ENCODE measurements around the gene GALNT2. TPM values are rescaled to one million over a fixed set of nuclear protein-coding genes. Genes with fewer than 3 reads are reported as not detected.
A peak's percentile ranks its signal among the peaks of the same experiment; 100 is the strongest.

GALNT2 gene
- total and polyA plus RNA-seq, 2 experiments from 2014 or later = 96.7 to 143 TPM

DNA sequence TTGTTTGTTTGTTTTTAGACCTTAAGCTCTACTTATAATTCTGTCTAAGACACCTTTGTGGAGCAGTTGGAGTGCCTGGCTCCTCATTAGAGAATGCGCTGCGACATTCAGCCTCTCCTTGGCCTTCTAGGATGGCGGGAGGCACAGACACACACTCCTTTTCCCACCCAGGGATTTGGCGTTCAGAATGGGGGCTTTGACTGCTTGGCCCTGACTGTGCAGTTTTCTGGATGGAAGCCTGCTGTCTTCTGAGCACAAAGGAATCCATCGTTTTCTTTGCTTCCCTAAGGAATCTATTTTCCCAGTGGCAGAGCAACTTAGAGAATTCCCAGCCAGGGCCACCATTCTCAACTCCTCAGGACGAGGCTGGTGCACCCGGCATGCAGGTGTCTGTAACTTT is 83.6 kb downstream of the GALNT2 start:
- TF ChIP-seq, protein P1, sequence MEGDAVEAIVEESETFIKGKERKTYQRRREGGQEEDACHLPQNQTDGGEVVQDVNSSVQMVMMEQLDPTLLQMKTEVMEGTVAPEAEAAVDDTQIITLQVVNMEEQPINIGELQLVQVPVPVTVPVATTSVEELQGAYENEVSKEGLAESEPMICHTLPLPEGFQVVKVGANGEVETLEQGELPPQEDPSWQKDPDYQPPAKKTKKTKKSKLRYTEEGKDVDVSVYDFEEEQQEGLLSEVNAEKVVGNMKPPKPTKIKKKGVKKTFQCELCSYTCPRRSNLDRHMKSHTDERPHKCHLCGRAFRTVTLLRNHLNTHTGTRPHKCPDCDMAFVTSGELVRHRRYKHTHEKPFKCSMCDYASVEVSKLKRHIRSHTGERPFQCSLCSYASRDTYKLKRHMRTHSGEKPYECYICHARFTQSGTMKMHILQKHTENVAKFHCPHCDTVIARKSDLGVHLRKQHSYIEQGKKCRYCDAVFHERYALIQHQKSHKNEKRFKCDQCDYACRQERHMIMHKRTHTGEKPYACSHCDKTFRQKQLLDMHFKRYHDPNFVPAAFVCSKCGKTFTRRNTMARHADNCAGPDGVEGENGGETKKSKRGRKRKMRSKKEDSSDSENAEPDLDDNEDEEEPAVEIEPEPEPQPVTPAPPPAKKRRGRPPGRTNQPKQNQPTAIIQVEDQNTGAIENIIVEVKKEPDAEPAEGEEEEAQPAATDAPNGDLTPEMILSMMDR (IDR thresholded peaks at IDR 0.05; ENCODE audit: poor library complexity) = no peak
- TF ChIP-seq EZH2 (IDR thresholded peaks at IDR 0.05; ENCODE audit: borderline replicate concordance) (no peak), EZH2phosphoT487 (IDR thresholded peaks at IDR 0.05; ENCODE audit: low read depth, severe bottlenecking, unreplicated experiment) (no peak)
- Histone ChIP-seq H3K27ac (no peak overlapping the region), H3K9me3 (ENCODE audit: low read depth) (no peaks in the 10 kb centered on the region), H3K9me2 (replicated peaks; ENCODE audit: insufficient read depth) (no peaks in the 10 kb centered on the region), H3K4me1 (ENCODE audit: insufficient read depth) (peaks cover 17% of the 10 kb centered on the region), H4K20me1 (ENCODE audit: insufficient read depth, poor library complexity, severe bottlenecking) (peaks cover 11% of the 10 kb centered on the region), H3K79me2 (peaks cover 95% of the 10 kb centered on the region), H2AFZ (no peak overlapping the region), H3K4me2 (no peak overlapping the region), H3K36me3 (replicated peaks; ENCODE audit: insufficient read depth, low read depth) (no peaks in the 10 kb centered on the region), H3K27me3 (no peaks in the 10 kb centered on the region), H3K4me3 (no peak overlapping the region)
- no peak for DNase-seq (ENCODE audit: low spot score)
- WGBS (ENCODE audit: low lambda C conversion rate, missing lambda C conversion rate) = 90% methylated on average over 7 of the region's 7 CpGs

DNA sequence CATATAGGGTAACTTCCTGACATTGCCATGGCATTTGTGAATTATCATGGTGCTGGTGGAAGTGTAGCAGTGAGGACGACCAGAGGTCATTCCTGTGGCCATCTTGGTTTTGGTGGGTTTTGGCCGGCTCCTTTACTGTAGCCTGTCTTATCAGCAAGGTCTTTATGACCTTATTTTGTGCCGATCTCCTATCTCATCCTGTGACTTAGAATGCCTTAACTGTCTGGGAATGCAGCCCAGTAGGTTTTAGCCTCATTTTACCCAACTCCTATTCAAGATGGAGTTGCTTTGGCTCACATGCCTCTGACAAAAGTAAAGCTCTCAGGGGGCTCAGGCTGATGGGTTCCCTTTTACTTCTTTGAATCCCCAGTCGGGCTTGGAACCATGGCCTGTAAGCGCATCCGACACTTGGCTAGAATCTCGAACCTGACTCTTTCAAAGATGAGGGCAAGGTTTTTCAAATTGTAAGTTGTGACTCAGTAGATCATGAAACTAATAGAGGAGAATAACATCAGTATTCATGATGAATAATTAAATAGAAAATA is 85.0 kb downstream of the GALNT2 start:
- TF ChIP-seq EZH2phosphoT487 (IDR thresholded peaks at IDR 0.05; ENCODE audit: low read depth, severe bottlenecking, unreplicated experiment) (no peak), EZH2 (IDR thresholded peaks at IDR 0.05; ENCODE audit: borderline replicate concordance) (no peak)
- TF ChIP-seq, protein P1 (IDR thresholded peaks at IDR 0.05; ENCODE audit: poor library complexity) = no peak
- Histone ChIP-seq H3K4me1 (ENCODE audit: insufficient read depth) (peaks cover 17% of the 10 kb centered on the region), H2AFZ (no peak overlapping the region), H3K79me2 (peaks cover 95% of the 10 kb centered on the region), H3K4me2 (no peak overlapping the region), H4K20me1 (ENCODE audit: insufficient read depth, poor library complexity, severe bottlenecking) (peaks cover 9% of the 10 kb centered on the region), H3K27me3 (no peaks in the 10 kb centered on the region), H3K4me3 (no peak overlapping the region), H3K9me2 (replicated peaks; ENCODE audit: insufficient read depth) (no peaks in the 10 kb centered on the region), H3K9me3 (ENCODE audit: low read depth) (no peaks in the 10 kb centered on the region), H3K36me3 (replicated peaks; ENCODE audit: insufficient read depth, low read depth) (no peaks in the 10 kb centered on the region), H3K27ac (no peak overlapping the region)
- DNase-seq (ENCODE audit: low spot score) = no peak
- WGBS (ENCODE audit: low lambda C conversion rate, missing lambda C conversion rate) = 87% methylated on average over 7 of the region's 7 CpGs

DNA sequence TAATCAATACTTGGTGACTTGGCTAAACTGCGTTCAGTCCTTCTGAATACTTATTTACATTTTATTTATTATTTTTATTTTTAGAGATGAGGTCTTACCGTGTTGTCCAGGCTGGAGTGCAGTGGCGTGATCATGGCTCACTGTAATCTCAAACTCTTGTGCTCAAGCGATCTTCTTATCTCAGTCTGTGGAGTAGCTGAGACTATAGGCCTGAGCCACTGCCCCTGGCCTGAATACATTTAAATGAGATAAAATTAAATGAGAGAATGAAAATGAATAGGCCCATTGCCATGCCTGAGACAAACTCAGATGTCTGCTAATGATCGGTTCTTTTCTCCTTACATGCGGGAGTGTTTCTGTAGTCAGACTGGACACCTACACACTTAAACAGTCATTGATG is 86.0 kb downstream of the GALNT2 start:
- peaks cover 24% of the 10 kb centered on the region for H3K4me1 ChIP-seq (ENCODE audit: insufficient read depth)
- H3K4me3 ChIP-seq = no peak overlapping the region
- H3K9me3 ChIP-seq (ENCODE audit: low read depth) = no peaks in the 10 kb centered on the region
- H2AFZ ChIP-seq = no peak overlapping the region
- H3K9me2 ChIP-seq (replicated peaks; ENCODE audit: insufficient read depth) = no peaks in the 10 kb centered on the region
- peak overlapping the region; percentile 61 for H3K4me2 ChIP-seq
- H3K27me3 ChIP-seq = no peaks in the 10 kb centered on the region
- DNase-seq (ENCODE audit: low spot score) = no peak
- no peak for TF ChIP-seq EZH2phosphoT487 (IDR thresholded peaks at IDR 0.05; ENCODE audit: low read depth, severe bottlenecking, unreplicated experiment)
- TF ChIP-seq, protein P1 (IDR thresholded peaks at IDR 0.05; ENCODE audit: poor library complexity) = no peak
- no peak for TF ChIP-seq EZH2 (IDR thresholded peaks at IDR 0.05; ENCODE audit: borderline replicate concordance)
- no peaks in the 10 kb centered on the region for H3K36me3 ChIP-seq (replicated peaks; ENCODE audit: insufficient read depth, low read depth)
- H3K79me2 ChIP-seq = peaks cover 91% of the 10 kb centered on the region
- peaks cover 5% of the 10 kb centered on the region for H4K20me1 ChIP-seq (ENCODE audit: insufficient read depth, poor library complexity, severe bottlenecking)
- WGBS (ENCODE audit: low lambda C conversion rate, missing lambda C conversion rate) = 90% methylated on average over 6 of the region's 6 CpGs
- peak overlapping the region; percentile 87 for H3K27ac ChIP-seq
